HG03520 (cell line): ENCODE measurements around the gene TPP2.

Source experiments
- ATAC-seq: cut with Tn5 transposase; IDR thresholded peaks from one replicate; pipeline ENCODE4 v1.9.1; 2021; ENCODE audit warnings: mild to moderate bottlenecking, moderate library complexity; ENCODE audit not compliant: unreplicated experiment

Gene TPP2

DNA sequence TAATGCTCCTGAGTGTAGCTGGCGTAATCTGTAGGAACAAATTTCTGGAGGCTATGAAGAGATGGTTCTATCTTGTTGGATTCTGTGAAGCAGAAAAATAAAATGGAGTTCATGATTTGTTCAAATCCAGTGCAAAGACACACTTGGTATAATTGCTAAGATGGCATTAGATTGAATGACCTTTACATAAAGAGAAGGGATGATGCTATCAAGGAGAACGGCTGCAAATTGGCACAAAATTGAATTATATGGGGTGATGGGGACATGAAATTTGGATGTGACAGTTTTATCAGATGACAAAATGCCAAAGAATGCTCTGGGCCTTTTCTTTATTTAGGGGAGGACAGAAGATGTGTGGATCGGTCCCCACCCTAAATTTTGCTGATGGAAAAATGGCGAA is 94.1 kb downstream of the TPP2 start:
- no peak for ATAC-seq

- no peak for ATAC-seq
These were observed 95.7 kb downstream of the TPP2 start for GRCh38 chr13:102692491-102692826.

DNA sequence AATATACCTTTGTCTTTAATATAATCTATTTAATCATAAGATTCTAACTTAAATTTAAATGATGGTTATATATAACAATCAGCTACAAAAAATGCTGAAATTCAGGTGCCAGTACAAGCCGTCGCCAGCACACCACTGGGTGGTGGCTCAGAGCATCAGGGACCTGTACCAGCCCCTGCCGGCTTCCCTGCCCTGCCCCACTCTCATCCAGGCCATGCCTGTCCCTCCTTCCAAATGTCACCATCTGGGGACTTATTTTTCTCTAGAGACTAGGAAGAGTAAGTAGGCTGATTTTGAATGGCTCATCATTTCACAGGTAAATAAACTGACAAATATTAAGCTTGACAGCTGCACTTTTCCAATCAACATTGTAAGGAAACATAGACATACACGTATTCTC is 96.5 kb downstream of the TPP2 start:
- ATAC-seq = no peak

GRCh38 chr13:102693776-102694175 is 97.0 kb downstream of the TPP2 start:
- no peak for ATAC-seq

DNA sequence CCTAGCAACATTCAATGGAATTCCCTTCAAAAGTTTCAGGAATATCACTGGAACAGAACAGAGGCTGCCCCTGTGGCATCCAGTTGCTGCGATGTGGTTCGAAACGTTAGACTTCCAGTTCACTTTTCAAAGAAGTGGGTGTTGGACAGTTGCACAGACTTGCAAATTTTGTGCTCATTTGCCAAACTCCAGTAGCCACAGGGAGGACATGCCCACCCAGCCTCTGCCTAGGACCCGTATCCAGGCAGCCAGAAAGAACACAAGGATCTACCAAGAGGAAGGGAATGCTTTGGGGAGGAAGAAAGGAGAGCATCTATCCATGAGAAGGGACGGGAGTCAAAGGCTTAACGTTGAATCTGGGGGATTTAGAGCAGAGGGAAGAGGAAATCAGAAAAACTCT is 98.2 kb downstream of the TPP2 start, which contains the start of gene METTL21C:
TSS of gene METTL21C (minus strand) at position 108 of the 400 bp plus-strand sequence. CDS start 546 bp downstream, outside the sequence.
- ATAC-seq = no peak

DNA sequence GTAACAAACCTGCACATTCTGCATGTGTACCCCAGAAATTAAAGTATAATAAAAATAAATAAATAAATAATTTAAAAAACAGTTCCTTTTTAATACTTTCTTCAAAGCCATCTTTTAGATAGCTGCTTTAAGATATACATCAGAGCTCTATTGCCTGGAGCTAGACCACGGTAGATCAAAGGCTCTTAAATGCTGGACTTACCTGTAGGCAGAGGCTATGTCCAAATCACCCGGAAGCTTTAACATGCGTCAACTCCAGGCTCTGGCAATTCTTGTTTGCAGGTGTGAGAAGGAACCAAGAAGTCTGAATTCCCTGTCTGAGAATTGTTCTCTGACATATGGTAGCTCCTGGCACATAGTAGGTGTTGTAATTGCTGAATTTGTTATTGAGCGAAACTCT is 99.7 kb downstream of the TPP2 start:
- no peak for ATAC-seq

GRCh38 chr13:102697264-102697663 is 100.5 kb downstream of the TPP2 start:
- ATAC-seq = no peak

DNA sequence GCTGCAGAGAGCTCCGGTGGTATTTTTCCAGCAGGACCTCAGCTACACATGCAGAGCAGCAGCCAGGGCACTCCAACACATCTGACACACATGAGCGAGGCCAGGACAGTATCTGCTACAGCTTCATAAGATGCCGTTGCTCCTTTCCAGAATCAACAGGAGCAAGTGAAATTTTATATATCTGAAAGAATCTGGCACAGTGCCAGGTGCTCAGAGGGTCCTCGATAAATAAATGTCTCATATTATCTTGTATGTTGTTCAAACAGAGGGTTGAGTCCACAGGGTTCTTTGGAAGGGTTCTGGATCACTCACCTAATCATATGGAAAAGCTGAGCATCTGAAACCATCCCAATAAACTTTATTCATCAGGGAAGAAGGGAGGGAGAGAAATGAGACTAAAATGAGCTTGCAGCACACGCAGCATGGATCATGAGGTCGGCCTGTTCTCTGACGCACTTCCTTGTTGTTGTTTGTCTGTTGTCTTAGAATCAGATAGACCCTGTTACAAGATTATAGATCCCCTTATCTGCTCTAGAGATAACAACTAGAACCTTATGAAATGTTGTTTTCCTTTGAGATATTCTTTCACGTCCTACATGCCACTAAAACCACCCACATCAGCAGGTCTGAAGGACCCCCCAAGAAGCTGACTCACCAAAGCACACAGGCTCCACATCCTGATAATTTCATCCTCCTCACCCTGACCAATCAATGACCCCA is 101.3 kb downstream of the TPP2 start:
- no peak for ATAC-seq

GRCh38 chr13:102698649-102698980 is 101.8 kb downstream of the TPP2 start:
- no peak for ATAC-seq

DNA sequence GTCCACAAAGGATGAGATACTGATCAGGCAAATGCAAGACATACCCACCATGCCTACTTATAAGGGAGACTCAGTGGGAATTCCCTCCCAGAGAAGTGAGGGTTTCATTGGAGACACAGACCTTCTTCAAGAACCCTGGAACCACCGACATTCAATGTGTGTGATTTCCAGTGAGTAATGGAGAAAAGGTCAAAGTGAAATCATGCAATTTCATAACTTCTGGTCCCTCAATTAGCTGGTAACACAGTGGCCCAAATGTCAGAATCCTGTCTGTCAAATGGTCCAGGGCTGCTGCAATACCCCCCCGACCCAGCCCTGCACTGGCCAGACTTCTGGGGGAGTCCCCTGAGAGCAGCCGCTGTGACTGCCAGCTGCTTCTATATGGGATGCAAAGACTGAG is 102.7 kb downstream of the TPP2 start:
- no peak for ATAC-seq

DNA sequence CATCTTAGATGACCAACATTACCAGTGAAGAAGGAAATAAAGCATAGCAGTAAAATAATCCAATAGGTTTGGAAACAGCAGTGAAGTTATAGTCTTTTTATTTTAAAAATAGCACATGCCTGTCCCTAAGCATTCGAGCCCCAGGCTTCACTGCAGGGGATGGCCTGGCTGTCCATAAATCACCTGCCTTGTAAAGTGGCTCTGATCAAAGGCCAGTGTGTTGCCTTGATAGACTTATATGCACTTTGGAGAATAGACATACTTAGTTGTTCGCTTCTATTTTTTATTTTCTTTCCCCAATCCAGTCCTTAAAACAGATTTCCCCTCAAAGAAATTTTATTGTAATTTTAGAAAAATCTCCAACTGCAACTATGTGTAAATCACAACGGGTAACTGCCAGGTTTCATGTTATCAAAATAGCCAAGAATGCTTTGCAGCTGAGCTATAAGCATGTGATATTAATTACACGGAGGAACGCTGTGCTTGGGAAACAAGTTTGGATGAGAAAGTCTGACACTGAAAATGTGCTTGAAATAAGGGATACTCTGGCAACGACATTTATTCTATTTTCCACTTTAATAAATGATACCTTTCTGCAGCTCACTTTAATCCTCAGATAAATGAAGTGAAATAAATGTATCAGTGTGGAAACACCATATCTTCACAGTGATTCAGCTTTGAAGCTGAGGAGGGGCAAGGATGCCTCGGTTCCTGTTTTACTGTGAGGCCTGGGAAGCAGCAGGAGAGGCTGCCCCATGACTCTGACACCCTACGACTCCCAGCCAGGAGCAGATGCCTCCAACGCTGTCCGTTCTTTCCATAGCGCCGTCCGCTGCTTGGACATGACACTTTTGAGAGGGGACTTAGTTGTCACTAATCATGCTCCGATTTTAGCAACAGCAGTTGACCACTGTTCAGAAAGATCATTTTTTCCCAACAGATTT is 103.6 kb downstream of the TPP2 start:
- ATAC-seq = no peak

- ATAC-seq = no peak
These were observed 104.5 kb downstream of the TPP2 start for GRCh38 chr13:102701331-102701730.

DNA sequence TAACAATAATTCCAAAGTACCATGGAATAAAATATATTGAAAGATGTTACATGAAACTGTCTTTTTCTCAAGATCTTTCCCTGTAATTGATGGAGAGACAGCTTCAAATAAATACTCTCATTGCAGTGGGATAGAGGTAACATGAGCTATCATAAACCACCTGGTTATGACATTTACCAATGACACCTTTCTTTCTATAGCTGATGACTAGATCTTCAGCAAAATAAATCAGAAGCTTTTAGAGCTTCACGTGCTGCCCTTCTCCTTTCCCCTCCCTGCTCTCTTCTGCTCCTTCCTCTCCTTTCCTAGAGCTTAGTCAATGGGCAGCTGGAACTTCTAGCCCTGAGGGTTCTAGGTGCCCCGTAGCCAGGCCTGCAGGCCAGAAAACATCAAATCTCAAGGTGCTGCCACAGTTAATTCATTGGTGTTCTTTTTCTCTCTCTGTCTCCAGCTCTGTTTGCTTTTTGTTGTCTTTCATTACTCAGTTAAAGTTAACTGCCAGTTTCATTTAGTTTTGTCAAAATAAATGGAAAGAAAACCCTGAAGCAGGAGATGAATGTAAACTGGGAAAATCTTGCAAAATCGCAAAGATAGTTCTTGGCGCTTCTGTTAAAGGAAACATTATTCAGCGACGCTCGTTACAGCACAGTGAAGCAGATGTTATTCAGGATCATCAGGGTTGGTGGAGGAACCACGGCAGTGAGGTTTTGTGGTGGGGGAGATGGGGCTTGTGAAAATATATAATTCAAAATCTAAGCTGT is 106.4 kb downstream of the TPP2 start:
- ATAC-seq = no peak

DNA sequence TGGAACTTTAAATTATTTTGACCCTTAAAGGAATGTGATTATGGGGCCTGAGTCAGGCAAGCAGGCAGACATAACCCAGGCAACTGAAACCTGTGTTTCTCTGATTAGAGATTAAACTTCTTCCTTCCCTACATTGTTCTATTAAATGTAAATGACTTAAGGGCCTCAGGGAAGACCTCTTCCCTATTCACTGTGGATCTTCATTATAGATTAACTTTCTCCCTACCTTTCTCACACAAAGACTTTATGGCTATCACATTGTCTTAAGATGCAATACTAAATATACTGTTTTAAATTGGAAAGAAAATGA is 106.9 kb downstream of the TPP2 start:
- no peak for ATAC-seq

GRCh38 chr13:102704238-102705058 is 107.7 kb downstream of the TPP2 start:
- ATAC-seq = no peak

DNA sequence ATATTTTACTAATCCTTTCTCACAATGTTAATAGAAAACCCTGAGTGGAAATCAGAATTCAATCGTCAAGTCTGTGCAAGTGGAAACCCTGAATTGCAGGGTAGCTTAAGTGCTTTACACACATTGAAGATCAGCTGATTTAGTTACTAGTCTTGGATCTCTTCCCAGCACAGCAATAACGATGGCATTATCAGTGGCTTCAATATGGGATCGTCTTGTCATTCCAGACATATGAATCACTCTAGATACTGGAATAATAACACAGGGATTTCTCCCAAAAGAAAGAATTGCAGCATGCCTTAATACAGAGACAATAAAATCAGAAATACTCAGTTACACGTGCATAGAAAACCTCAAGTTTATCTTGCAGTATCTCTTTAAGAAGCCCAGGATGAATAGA is 110.7 kb downstream of the TPP2 start:
- ATAC-seq = no peak

GRCh38 chr13:102708211-102708610 is 111.4 kb downstream of the TPP2 start:
- no peak for ATAC-seq

DNA sequence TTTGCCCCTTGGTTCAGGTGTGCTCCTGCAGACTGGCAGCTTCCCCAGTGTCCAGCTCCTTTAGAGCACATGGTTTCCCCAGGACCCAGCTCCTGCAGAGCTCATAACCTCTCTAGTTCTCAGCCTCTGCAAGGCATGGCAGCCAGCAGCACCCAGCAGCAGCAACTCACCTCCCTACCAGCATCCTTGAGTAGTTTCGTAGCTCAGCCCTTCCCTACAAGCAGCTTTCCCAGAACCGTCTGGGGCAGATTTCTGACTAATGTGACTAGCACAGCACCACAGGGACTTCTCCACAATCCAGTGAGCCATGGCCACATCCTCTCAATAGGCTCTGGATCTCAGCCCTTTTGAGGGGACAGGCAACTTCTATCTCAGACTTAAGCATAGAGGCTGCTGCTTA is 112.2 kb downstream of the TPP2 start:
- ATAC-seq = no peak

GRCh38 chr13:102709536-102709935 is 112.8 kb downstream of the TPP2 start:
- ATAC-seq = no peak

GRCh38 chr13:102710261-102710679 is 113.5 kb downstream of the TPP2 start:
- ATAC-seq = no peak

GRCh38 chr13:102715447-102715846 is 118.7 kb downstream of the TPP2 start:
- no peak for ATAC-seq
